Esophagus muscularis mucosa (tissue), 4 donors: ENCODE measurements around the gene ADAM33. TPM values are rescaled to one million over a fixed set of nuclear protein-coding genes. Genes with fewer than 3 reads are reported as not detected.

Source experiments
- DNase-seq: peaks from one replicate; pipeline ENCODE4 v3.0.0-alpha.2; 2017; ENCODE audit errors: extremely low spot score
- H3K27ac ChIP-seq, 4 donors: fragments of 200-600 bp; sonication (generic); replicated peaks in 1 of 4; 1 replicate in 3 of 4; 2 replicates in 1 of 4; pipeline ENCODE4 v1.5.1; 2016 to 2019; ENCODE audit warnings: mild to moderate bottlenecking in 1 of 4
- H3K27me3 ChIP-seq, 4 donors: fragments of 200-600 bp; sonication (generic); one replicate each; pipeline versions ENCODE4 v1.5.1 to v1.6.0; 2016 to 2019
- H3K36me3 ChIP-seq, 4 donors: fragments of 200-600 bp; sonication (generic); one replicate each; pipeline ENCODE4 v1.5.1; 2016 to 2019
- H3K4me1 ChIP-seq, 4 donors: fragments of 200-600 bp; sonication (generic); one replicate each; pipeline ENCODE4 v1.5.1; 2016 to 2019
- H3K4me3 ChIP-seq, 4 donors: fragments of 200-600 bp; sonication (generic); 1 replicate in 2 of 4; 2 replicates in 2 of 4; pipeline ENCODE4 v1.5.1; 2016 to 2019; ENCODE audit warnings: mild to moderate bottlenecking in 4 of 4, moderate library complexity in 1 of 4
- H3K9me3 ChIP-seq, 4 donors: fragments of 200-600 bp; sonication (generic); 1 replicate in 3 of 4; 2 replicates in 1 of 4; pipeline ENCODE4 v1.5.1; 2016 to 2019
- CTCF ChIP-seq, 3 experiments: fragments of 200-600 bp in 2 of 3; fragments of 450-650 bp in 1 of 3; sonication (generic) in 2 of 3; IDR thresholded peaks; one replicate each; pipeline ENCODE4 v1.5.1; 2017 to 2019; ENCODE audit warnings: antibody characterized with exemption in 3 of 3, mild to moderate bottlenecking in 2 of 3, moderate library complexity in 1 of 3
- EP300 ChIP-seq: sonication (generic); formaldehyde crosslinking; IDR thresholded peaks from one replicate; pipeline ENCODE4 v1.6.1; 2017; ENCODE audit warnings: antibody characterized with exemption
- POLR2A ChIP-seq: fragments of 450-650 bp; IDR thresholded peaks from one replicate; pipeline ENCODE4 v1.6.1; 2017; ENCODE audit warnings: antibody characterized with exemption, moderate library complexity, mild to moderate bottlenecking, low read depth
- POLR2AphosphoS5 ChIP-seq, 2 donors: sonication (generic); formaldehyde crosslinking; IDR thresholded peaks; one replicate each; pipeline ENCODE4 v1.6.1; 2017; ENCODE audit warnings: antibody characterized with exemption in 2 of 2
- WGBS: methylation state at CpG from one replicate; pipeline ENCODE4 v1.1.5; 2018; 5-methylcytosine and 5-hydroxymethylcytosine counted together
- intact Hi-C: fragments of 100-400 bp; cut with DNase I; formaldehyde crosslinking; loops from one replicate; pipeline ENCODE4 v1.15.1; 2023
- total RNA-seq, 4 donors: library from RNA; depleted of rRNA; stranded (reverse); fragments of >200 nt; gene quantifications; one replicate each; pipeline versions ENCODE4 v1.1.0 to v1.2.1, GENCODE V29; 2016

The ADAM33 gene
- total RNA-seq, 4 donors from 2014 or later, result 45.4 to 144 (median 64.4) TPM

GRCh38 chr20:3670511-3670910 lies 11.3 kb downstream of the ADAM33 start:
- intact Hi-C loops, result no loop called here
- 65% methylated on average over 6 of the region's 6 CpGs for WGBS
- H3K4me1 ChIP-seq, result peaks cover 3 to 30% (median 10%) of the 10 kb centered on the region in 4 donors

GRCh38 chr20:3669710-3670367 lies 12.0 kb downstream of the ADAM33 start:
- Histone ChIP-seq H3K9me3 (no peaks in the 10 kb centered on the region), H3K36me3 (peaks cover 0 to 66% (median 35%) of the 10 kb centered on the region in 4 donors), H3K27ac (no peak overlapping the region), H3K27me3 (peaks cover 0 to 25% (median 0%) of the 10 kb centered on the region in 4 donors), H3K4me3 (no peak overlapping the region), H3K4me1 (peaks cover 3 to 30% (median 10%) of the 10 kb centered on the region in 4 donors)
- TF ChIP-seq EP300, result no peak
- TF ChIP-seq POLR2A, result no peak
- no peak for TF ChIP-seq POLR2AphosphoS5 (IDR thresholded peaks at IDR 0.05)
- intact Hi-C loops, result no loop called here
- 83% methylated on average over 13 of the region's 13 CpGs for WGBS
- no peak for DNase-seq

More at GRCh38 chr20:3670511-3670910, 11.3 kb downstream of the ADAM33 start:
- Histone ChIP-seq H3K27ac (no peak overlapping the region), H3K27me3 (peaks cover 0 to 25% (median 0%) of the 10 kb centered on the region in 4 donors), H3K36me3 (peaks cover 0 to 73% (median 40%) of the 10 kb centered on the region in 4 donors), H3K9me3 (no peaks in the 10 kb centered on the region), H3K4me3 (no peak overlapping the region)
- DNase-seq, result no peak
- TF ChIP-seq CTCF (IDR thresholded peaks at IDR 0.05) (no peak), EP300 (no peak), POLR2A (no peak), POLR2AphosphoS5 (IDR thresholded peaks at IDR 0.05) (no peak)

GRCh38 chr20:3667434-3668037 lies 14.3 kb downstream of the ADAM33 start:
- Histone ChIP-seq H3K4me3 (no peak overlapping the region), H3K36me3 (peaks cover 0 to 43% (median 20%) of the 10 kb centered on the region in 4 donors), H3K27me3 (peaks cover 0 to 18% (median 0%) of the 10 kb centered on the region in 4 donors), H3K4me1 (peaks cover 2 to 26% (median 9%) of the 10 kb centered on the region in 4 donors), H3K9me3 (no peaks in the 10 kb centered on the region), H3K27ac (no peak overlapping the region)
- intact Hi-C loops, result no loop called here
- TF ChIP-seq EP300 (no peak), POLR2AphosphoS5 (IDR thresholded peaks at IDR 0.05) (peak in 1 of 2 donors; percentile 5)
- 100% methylated on average over 4 of the region's 8 CpGs for WGBS
- DNase-seq, result no peak

- peaks cover 4 to 26% (median 20%) of the 10 kb centered on the region in 4 donors for H3K4me1 ChIP-seq
- no peak overlapping the region for H3K4me3 ChIP-seq
- DNase-seq, result no peak
- peaks cover 0 to 11% (median 5%) of the 10 kb centered on the region in 4 donors for H3K36me3 ChIP-seq
- intact Hi-C loops, result no loop called here
- 89% methylated on average over 2 of the region's 2 CpGs for WGBS
- no peaks in the 10 kb centered on the region for H3K9me3 ChIP-seq
- no peak for TF ChIP-seq POLR2A
- no peak for TF ChIP-seq POLR2AphosphoS5 (IDR thresholded peaks at IDR 0.05)
- no peak for TF ChIP-seq EP300
- no peak for TF ChIP-seq CTCF (IDR thresholded peaks at IDR 0.05)
- H3K27me3 ChIP-seq, result peaks cover 0 to 41% (median 16%) of the 10 kb centered on the region in 4 donors
- no peak overlapping the region for H3K27ac ChIP-seq
Observed at GRCh38 chr20:3663858-3664257, 18.0 kb downstream of the ADAM33 start.

- Histone ChIP-seq H3K27ac (no peak within 1 kb of the TSS), H3K27me3 (peaks cover 0 to 48% (median 16%) of the 10 kb centered on the region in 4 donors), H3K36me3 (peaks cover 0 to 4% (median 1%) of the 10 kb centered on the region in 4 donors), H3K4me3 (no peak within 1 kb of the TSS), H3K9me3 (no peaks in the 10 kb centered on the region), H3K4me1 (peaks cover 4 to 26% (median 20%) of the 10 kb centered on the region in 4 donors)
- 73% methylated on average over 17 of the region's 19 CpGs for WGBS
- DNase-seq, result no peak
- intact Hi-C loops, result no loop called here
- TF ChIP-seq CTCF (IDR thresholded peaks at IDR 0.05) (no peak), EP300 (no peak), POLR2AphosphoS5 (IDR thresholded peaks at IDR 0.05) (no peak), POLR2A (no peak)
Observed at GRCh38 chr20:3663031-3663701, 18.6 kb downstream of the ADAM33 start, which contains the start of gene GFRA4. GFRA4 (minus strand) TSS chr20:3663399; CDS start chr20:3663399, 0 bp downstream.
